Transverse colon (tissue), 4 donors: Measurements from ENCODE around the gene IDH1. TPM values are rescaled to one million over a fixed set of nuclear protein-coding genes. Genes with fewer than 3 reads are reported as not detected.

Experiments
- DNase-seq: peaks from one replicate; pipeline ENCODE4 v3.0.0-alpha.2; 2019
- H3K27ac ChIP-seq, 4 donors: fragments of 200-600 bp; sonication (generic); 2 replicates each; pipeline ENCODE4 v1.5.1; 2016 to 2018; ENCODE audit warnings: inconsistent platforms in 4 of 4
- H3K27me3 ChIP-seq: fragments of 200-600 bp; sonication (generic); 2 replicates; pipeline ENCODE4 v1.5.1; 2017; ENCODE audit warnings: inconsistent platforms
- H3K36me3 ChIP-seq, 4 donors: fragments of 200-600 bp; sonication (generic); 2 replicates each; pipeline ENCODE4 v1.5.1; 2017 to 2019; ENCODE audit warnings: inconsistent platforms in 4 of 4
- H3K4me1 ChIP-seq, 4 donors: fragments of 200-600 bp; sonication (generic); 2 replicates each; pipeline ENCODE4 v1.5.1; 2017 to 2020; ENCODE audit warnings: inconsistent platforms in 4 of 4
- H3K4me3 ChIP-seq, 4 donors: fragments of 200-600 bp; sonication (generic); 1 replicate in 1 of 4; 2 replicates in 3 of 4; pipeline versions ENCODE4 v1.5.1 to v1.6.1; 2017 to 2019; ENCODE audit warnings: inconsistent platforms in 4 of 4
- H3K9me3 ChIP-seq, 2 donors: fragments of 200-600 bp; sonication (generic); 2 replicates each; pipeline ENCODE4 v1.5.1; 2017 to 2019; ENCODE audit warnings: inconsistent platforms in 2 of 2
- EP300 ChIP-seq: sonication (generic); formaldehyde crosslinking; IDR thresholded peaks from one replicate; pipeline ENCODE4 v1.6.1; 2017; ENCODE audit warnings: antibody characterized with exemption, low read depth
- POLR2A ChIP-seq: fragments of 450-650 bp; IDR thresholded peaks from one replicate; pipeline ENCODE4 v1.6.1; 2016; ENCODE audit warnings: antibody characterized with exemption, mild to moderate bottlenecking, moderate library complexity
- POLR2AphosphoS5 ChIP-seq, 3 donors: sonication (generic); formaldehyde crosslinking; IDR thresholded peaks; one replicate each; pipeline ENCODE4 v1.6.1; 2016; ENCODE audit warnings: antibody characterized with exemption in 3 of 3
- WGBS, 2 donors: methylation state at CpG; one replicate each; pipeline ENCODE4 v1.1.5; 2018; ENCODE audit warnings: low coverage in 1 of 2; 5-methylcytosine and 5-hydroxymethylcytosine counted together
- in situ Hi-C, 4 donors: fragments of 200-750 bp; cut with MboI; loops; one replicate each; pipeline versions ENCODE4 v1.15.0 to v1.15.1; 2017; ENCODE audit warnings: low sequenced_read_pairs in 3 of 4, low pct_ligation_motif_present in 1 of 4, low pct_unique_long_range_greater_than_20kb in 1 of 4
- intact Hi-C: fragments of 100-400 bp; cut with DNase I; formaldehyde crosslinking; loops from one replicate; pipeline ENCODE4 v1.15.1; 2023; ENCODE audit warnings: low total_unique reads
- total RNA-seq, 4 donors: library from RNA; depleted of rRNA; stranded (reverse); fragments of >200 nt; gene quantifications; one replicate each; pipeline ENCODE4 v1.1.0, GENCODE V29; 2016
- TF ChIP-seq, protein P1 (sequence below), 5 experiments: fragments of 200-600 bp in 3 of 5; fragments of 450-650 bp in 2 of 5; sonication (generic) in 3 of 5; IDR thresholded peaks; 1 replicate in 2 of 5; 2 replicates in 3 of 5; pipeline ENCODE4 v1.5.1; 2016 to 2017; ENCODE audit warnings: antibody characterized with exemption in 5 of 5, inconsistent platforms in 3 of 5, mild to moderate bottlenecking in 2 of 5, moderate library complexity in 1 of 5

The IDH1 gene
- total RNA-seq, 4 donors from 2014 or later = 47.9 to 164 (median 136) TPM

GRCh38 chr2:208280933-208281332, 26.1 kb upstream of the IDH1 start:
- TF ChIP-seq, protein P1, sequence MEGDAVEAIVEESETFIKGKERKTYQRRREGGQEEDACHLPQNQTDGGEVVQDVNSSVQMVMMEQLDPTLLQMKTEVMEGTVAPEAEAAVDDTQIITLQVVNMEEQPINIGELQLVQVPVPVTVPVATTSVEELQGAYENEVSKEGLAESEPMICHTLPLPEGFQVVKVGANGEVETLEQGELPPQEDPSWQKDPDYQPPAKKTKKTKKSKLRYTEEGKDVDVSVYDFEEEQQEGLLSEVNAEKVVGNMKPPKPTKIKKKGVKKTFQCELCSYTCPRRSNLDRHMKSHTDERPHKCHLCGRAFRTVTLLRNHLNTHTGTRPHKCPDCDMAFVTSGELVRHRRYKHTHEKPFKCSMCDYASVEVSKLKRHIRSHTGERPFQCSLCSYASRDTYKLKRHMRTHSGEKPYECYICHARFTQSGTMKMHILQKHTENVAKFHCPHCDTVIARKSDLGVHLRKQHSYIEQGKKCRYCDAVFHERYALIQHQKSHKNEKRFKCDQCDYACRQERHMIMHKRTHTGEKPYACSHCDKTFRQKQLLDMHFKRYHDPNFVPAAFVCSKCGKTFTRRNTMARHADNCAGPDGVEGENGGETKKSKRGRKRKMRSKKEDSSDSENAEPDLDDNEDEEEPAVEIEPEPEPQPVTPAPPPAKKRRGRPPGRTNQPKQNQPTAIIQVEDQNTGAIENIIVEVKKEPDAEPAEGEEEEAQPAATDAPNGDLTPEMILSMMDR (IDR thresholded peaks at IDR 0.05) = no peak
- TF ChIP-seq POLR2A = no peak
- no peak for TF ChIP-seq EP300
- TF ChIP-seq POLR2AphosphoS5 (IDR thresholded peaks at IDR 0.05) = no peak
- H3K4me1 ChIP-seq = no peaks in the 10 kb centered on the region
- intact Hi-C loops (no loop called here), in situ Hi-C loops (no loop called here)
- 66 to 88% methylated on average over 3 of the region's 3 CpGs for WGBS, 2 donors
- no peak overlapping the region for H3K4me3 ChIP-seq
- no peaks in the 10 kb centered on the region for H3K27me3 ChIP-seq
- peaks cover 0 to 52% (median 20%) of the 10 kb centered on the region in 4 donors for H3K36me3 ChIP-seq
- no peak for DNase-seq
- no peak overlapping the region for H3K27ac ChIP-seq
- H3K9me3 ChIP-seq = no peaks in the 10 kb centered on the region

- WGBS, 2 donors = 89 to 100% methylated on average over 1 to 2 of the region's 2 CpGs
Measured at GRCh38 chr2:208280234-208280633, 25.4 kb upstream of the IDH1 start.

DNA sequence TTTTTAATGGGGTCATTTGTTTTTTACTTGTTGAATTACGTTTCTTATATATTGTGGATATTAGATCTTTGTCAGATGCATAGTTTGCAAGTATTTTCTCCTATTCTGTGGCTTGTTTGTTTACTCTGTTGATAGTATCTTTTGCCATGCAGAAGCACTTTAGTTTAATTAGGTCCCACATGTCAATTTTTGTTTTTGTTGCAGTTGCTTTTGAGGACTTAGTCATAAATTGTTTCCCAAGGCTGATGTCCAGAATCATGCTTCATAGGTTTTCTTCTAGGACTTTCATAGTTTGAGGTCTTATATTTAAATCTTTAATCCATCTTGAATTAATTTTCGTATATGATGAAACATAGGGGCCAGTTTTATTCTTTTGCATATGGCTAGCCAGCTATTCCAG, 24.4 kb upstream of the IDH1 start:
- TF ChIP-seq, protein P1 (IDR thresholded peaks at IDR 0.05) = no peak
- TF ChIP-seq EP300 (no peak), POLR2A (no peak), POLR2AphosphoS5 (IDR thresholded peaks at IDR 0.05) (no peak)
- H3K9me3 ChIP-seq = no peaks in the 10 kb centered on the region
- no peaks in the 10 kb centered on the region for H3K4me1 ChIP-seq
- no peak overlapping the region for H3K27ac ChIP-seq
- H3K36me3 ChIP-seq = peaks cover 0 to 60% (median 25%) of the 10 kb centered on the region in 4 donors
- no peak overlapping the region for H3K4me3 ChIP-seq
- intact Hi-C loops = no loop called here
- H3K27me3 ChIP-seq = no peaks in the 10 kb centered on the region
- in situ Hi-C loops = no loop called here
- 95 to 100% methylated on average over 2 of the region's 2 CpGs for WGBS, 2 donors
- no peak for DNase-seq

More at GRCh38 chr2:208280234-208280633, 25.4 kb upstream of the IDH1 start:
- intact Hi-C loops (no loop called here), in situ Hi-C loops (no loop called here)
- H3K4me1 ChIP-seq = no peaks in the 10 kb centered on the region
- H3K27me3 ChIP-seq = no peaks in the 10 kb centered on the region
- H3K4me3 ChIP-seq = no peak overlapping the region
- no peak for DNase-seq
- TF ChIP-seq POLR2A = no peak
- TF ChIP-seq POLR2AphosphoS5 (IDR thresholded peaks at IDR 0.05) = no peak
- TF ChIP-seq, protein P1 (IDR thresholded peaks at IDR 0.05) = no peak
- no peak for TF ChIP-seq EP300
- H3K36me3 ChIP-seq = peaks cover 0 to 55% (median 24%) of the 10 kb centered on the region in 4 donors
- H3K9me3 ChIP-seq = no peaks in the 10 kb centered on the region
- H3K27ac ChIP-seq = no peak overlapping the region

- Histone ChIP-seq H3K27ac (no peak overlapping the region), H3K9me3 (no peaks in the 10 kb centered on the region), H3K4me1 (no peaks in the 10 kb centered on the region), H3K4me3 (no peak overlapping the region), H3K27me3 (no peaks in the 10 kb centered on the region), H3K36me3 (peaks cover 0 to 67% (median 25%) of the 10 kb centered on the region in 4 donors)
- WGBS, 2 donors = 99 to 100% methylated on average over 2 of the region's 2 CpGs
- intact Hi-C loops (no loop called here), in situ Hi-C loops (no loop called here)
- no peak for DNase-seq
- no peak for TF ChIP-seq EP300
- TF ChIP-seq POLR2A = no peak
Measured at GRCh38 chr2:208278549-208278948, 23.7 kb upstream of the IDH1 start.

DNA sequence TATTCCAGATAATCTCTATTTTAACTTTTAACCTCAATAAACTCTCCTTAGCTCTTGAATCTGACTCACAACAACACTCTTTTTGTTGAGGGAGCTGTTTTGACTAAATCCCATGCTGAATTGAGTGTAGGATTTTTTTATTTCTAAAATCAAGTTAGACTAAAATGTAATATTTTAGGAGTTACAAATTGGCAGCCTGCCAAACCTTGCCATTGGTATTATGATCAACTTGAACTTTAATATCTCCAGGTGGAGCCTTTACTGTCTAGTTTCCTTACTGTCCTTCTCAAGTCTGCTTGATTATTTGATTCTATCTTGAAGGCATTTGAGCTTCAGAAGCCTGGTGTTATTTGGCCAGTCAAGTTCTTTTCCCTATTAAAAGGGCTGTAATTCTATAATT, 19.9 kb upstream of the IDH1 start:
- in situ Hi-C loops (loop anchor here in 1 of 4 donors (25.0 kb wide), 3 partner anchors 662 to 1512 kb away; partner anchors contain the start of genes CREB1, FASTKD2 and MDH1B), intact Hi-C loops (no loop called here)
- Histone ChIP-seq H3K27me3 (no peaks in the 10 kb centered on the region), H3K9me3 (no peaks in the 10 kb centered on the region), H3K4me1 (no peaks in the 10 kb centered on the region), H3K4me3 (no peak overlapping the region), H3K36me3 (peaks cover 0 to 66% (median 28%) of the 10 kb centered on the region in 4 donors), H3K27ac (no peak overlapping the region)
- TF ChIP-seq EP300 (no peak), POLR2AphosphoS5 (IDR thresholded peaks at IDR 0.05) (no peak), POLR2A (no peak)
- TF ChIP-seq, protein P1 (IDR thresholded peaks at IDR 0.05) = no peak
- no peak for DNase-seq
